Measurements from ENCODE around the gene TUBB6. TPM values are rescaled to one million over a fixed set of nuclear protein-coding genes. Genes with fewer than 3 reads are reported as not detected.
A peak's percentile ranks its signal among the peaks of the same experiment; 100 is the strongest.

TUBB6 gene
- total and polyA plus RNA-seq, 2 of the 13 experiments (the other 11 are each of a cell fraction or from before 2014, with no cell fraction given): 9.9 to 28.6 TPM

- no peak for TF ChIP-seq ZNF292 (CRISPR knock-in tag; IDR thresholded peaks at IDR 0.05; ENCODE audit: borderline replicate concordance, low read depth)
- TF ChIP-seq MAFK (conservative IDR thresholded peaks at IDR 0.05 in 1 of 2, IDR thresholded peaks at IDR 0.05 in 1 of 2; ENCODE audit: low read length in 2 of 2): no peak
- no peak for TF ChIP-seq PTBP1 (IDR thresholded peaks at IDR 0.05; ENCODE audit: low read depth, low read length, poor library complexity, severe bottlenecking)
- no peak for TF ChIP-seq ZNF563 (CRISPR knock-in tag; IDR thresholded peaks at IDR 0.05)
- TF ChIP-seq ZBTB14 (CRISPR knock-in tag; IDR thresholded peaks at IDR 0.05): no peak
- TF ChIP-seq ZBTB34 (CRISPR knock-in tag; IDR thresholded peaks at IDR 0.05): no peak
- TF ChIP-seq KDM5B (CRISPR knock-in tag; IDR thresholded peaks at IDR 0.05; ENCODE audit: borderline replicate concordance): peak; percentile 60
- TF ChIP-seq ZNF354B (CRISPR knock-in tag; IDR thresholded peaks at IDR 0.05): no peak
- no peak for TF ChIP-seq ZBTB33 (CRISPR knock-in tag; IDR thresholded peaks at IDR 0.05)
- TF ChIP-seq ZNF335 (CRISPR knock-in tag; IDR thresholded peaks at IDR 0.05): no peak
- peak; percentile 21 for TF ChIP-seq ASH2L (IDR thresholded peaks at IDR 0.05; ENCODE audit: insufficient read length, low read depth, low read length)
- no peak for TF ChIP-seq ZFP82 (CRISPR knock-in tag; IDR thresholded peaks at IDR 0.05; ENCODE audit: borderline replicate concordance)
- TF ChIP-seq GATAD1 (CRISPR knock-in tag; IDR thresholded peaks at IDR 0.05): no peak
- no peak for TF ChIP-seq ETV6 (CRISPR knock-in tag; conservative IDR thresholded peaks at IDR 0.05)
- TF ChIP-seq NFIC (IDR thresholded peaks at IDR 0.05; ENCODE audit: low read length): no peak
- no peak for TF ChIP-seq ZNF512 (CRISPR knock-in tag; IDR thresholded peaks at IDR 0.05)
- TF ChIP-seq ZNF574 (CRISPR knock-in tag; IDR thresholded peaks at IDR 0.05): peak; percentile 14; the same call in 1 of the 2 replicates
- no peak for TF ChIP-seq ZNF713 (CRISPR knock-in tag; IDR thresholded peaks at IDR 0.05)
- no peak for TF ChIP-seq EED (CRISPR knock-in tag; IDR thresholded peaks at IDR 0.05)
- peak; percentile 24 for TF ChIP-seq RBM39 (IDR thresholded peaks at IDR 0.05; ENCODE audit: low read depth, low read length, poor library complexity, severe bottlenecking)
Observed at GRCh38 chr18:12308386-12309100, 502 bp downstream of the TUBB6 start (continued).

Data from HepG2 (cell line).